GDM1 (cell line): ENCODE results near the gene ANKZF1.

Source experiments
- DNase-seq: peaks from one replicate; lab custom pipeline; 2025; lab: John Stamatoyannopoulos, UW

ANKZF1 gene

GRCh38 chr2:219282943-219283581 is 53.5 kb downstream of the ANKZF1 start:
- DNase-seq, result no peak

- no peak for DNase-seq
Measured at GRCh38 chr2:219284501-219285372, 55.1 kb downstream of the ANKZF1 start.

- no peak for DNase-seq
Measured at GRCh38 chr2:219285373-219285735, 55.7 kb downstream of the ANKZF1 start.

GRCh38 chr2:219285894-219286425 is 56.4 kb downstream of the ANKZF1 start:
- DNase-seq, result no peak
